ENCODE data around the gene RPA1. TPM values are rescaled to one million over a fixed set of nuclear protein-coding genes. Genes with fewer than 3 reads are reported as not detected.

Gene RPA1
- total and polyA plus RNA-seq, 4 donors = 9.2 to 29.5 (median 11.9) TPM

- 76% methylated on average over 8 of the region's 8 CpGs for WGBS
- Histone ChIP-seq H3K27ac (ENCODE audit: low read depth in 1 of 2, low read length in 2 of 2) (no peak overlapping the region), H3K4me1 (ENCODE audit: control insufficient read depth in 4 of 4, insufficient read depth in 4 of 4, low read length in 3 of 4) (peaks cover 5 to 9% (median 8%) of the 10 kb centered on the region in 4 donors), H3K4me3 (ENCODE audit: low read depth in 1 of 3, low read length in 3 of 3) (no peak overlapping the region), H3K36me3 (ENCODE audit: control insufficient read depth in 4 of 4, insufficient read depth in 3 of 4, low read depth in 1 of 4, low read length in 3 of 4) (no peaks in the 10 kb centered on the region), H3K27me3 (ENCODE audit: control insufficient read depth in 4 of 4, insufficient read depth in 4 of 4, low read length in 3 of 4) (no peaks in the 10 kb centered on the region), H3K9ac (ENCODE audit: low read depth in 1 of 2, low read length in 2 of 2) (no peak overlapping the region), H3K9me3 (ENCODE audit: control insufficient read depth in 4 of 4, low read length in 3 of 4) (no peaks in the 10 kb centered on the region)
- TF ChIP-seq YY1 (IDR thresholded peaks at IDR 0.05) (no peak), NR2F2 (IDR thresholded peaks at IDR 0.05) (peak; percentile 70)
- no peak for DNase-seq (ENCODE audit: low spot score)
Measured at GRCh38 chr17:1914661-1915083, 84.9 kb downstream of the RPA1 start.

- H3K27ac ChIP-seq (ENCODE audit: low read depth in 1 of 2, low read length in 2 of 2) = no peak overlapping the region
- no peaks in the 10 kb centered on the region for H3K9me3 ChIP-seq (ENCODE audit: control insufficient read depth in 4 of 4, low read length in 3 of 4)
- H3K4me3 ChIP-seq (ENCODE audit: low read depth in 1 of 3, low read length in 3 of 3) = no peak overlapping the region
- H3K36me3 ChIP-seq (ENCODE audit: control insufficient read depth in 4 of 4, insufficient read depth in 3 of 4, low read depth in 1 of 4, low read length in 3 of 4) = no peaks in the 10 kb centered on the region
- no peak for DNase-seq (ENCODE audit: low spot score)
- 81% methylated on average over 12 of the region's 12 CpGs for WGBS
- H3K4me1 ChIP-seq (ENCODE audit: control insufficient read depth in 4 of 4, insufficient read depth in 4 of 4, low read length in 3 of 4) = no peaks in the 10 kb centered on the region
- H3K9ac ChIP-seq (ENCODE audit: low read depth in 1 of 2, low read length in 2 of 2) = no peak overlapping the region
- no peaks in the 10 kb centered on the region for H3K27me3 ChIP-seq (ENCODE audit: control insufficient read depth in 4 of 4, insufficient read depth in 4 of 4, low read length in 3 of 4)
- TF ChIP-seq TAF1 (conservative IDR thresholded peaks at IDR 0.05) (no peak), RAD21 (IDR thresholded peaks at IDR 0.05) (no peak), HNF4A (conservative IDR thresholded peaks at IDR 0.05) (no peak)
Measured at GRCh38 chr17:1915889-1916288, 86.1 kb downstream of the RPA1 start.

GRCh38 chr17:1916316-1916715 is 86.5 kb downstream of the RPA1 start:
- H3K9me3 ChIP-seq (ENCODE audit: control insufficient read depth in 4 of 4, low read length in 3 of 4) = no peaks in the 10 kb centered on the region
- 82% methylated on average over 14 of the region's 14 CpGs for WGBS
- no peak overlapping the region for H3K9ac ChIP-seq (ENCODE audit: low read depth in 1 of 2, low read length in 2 of 2)
- no peak overlapping the region for H3K4me3 ChIP-seq (ENCODE audit: low read depth in 1 of 3, low read length in 3 of 3)
- no peaks in the 10 kb centered on the region for H3K4me1 ChIP-seq (ENCODE audit: control insufficient read depth in 4 of 4, insufficient read depth in 4 of 4, low read length in 3 of 4)
- TF ChIP-seq GABPA (IDR thresholded peaks at IDR 0.05 in 1 of 2, conservative IDR thresholded peaks at IDR 0.05 in 1 of 2) = no peak
- TF ChIP-seq ATF3 (IDR thresholded peaks at IDR 0.05) = no peak
- TF ChIP-seq TAF1 (conservative IDR thresholded peaks at IDR 0.05) = no peak
- no peak for TF ChIP-seq ZBTB33 (IDR thresholded peaks at IDR 0.05)
- no peaks in the 10 kb centered on the region for H3K27me3 ChIP-seq (ENCODE audit: control insufficient read depth in 4 of 4, insufficient read depth in 4 of 4, low read length in 3 of 4)
- no peak overlapping the region for H3K27ac ChIP-seq (ENCODE audit: low read depth in 1 of 2, low read length in 2 of 2)
- no peaks in the 10 kb centered on the region for H3K36me3 ChIP-seq (ENCODE audit: control insufficient read depth in 4 of 4, insufficient read depth in 3 of 4, low read depth in 1 of 4, low read length in 3 of 4)
- no peak for DNase-seq (ENCODE audit: low spot score)

GRCh38 chr17:1916963-1917715 is 87.3 kb downstream of the RPA1 start:
- 88% methylated on average over 29 of the region's 29 CpGs for WGBS
- no peaks in the 10 kb centered on the region for H3K36me3 ChIP-seq (ENCODE audit: control insufficient read depth in 4 of 4, insufficient read depth in 3 of 4, low read depth in 1 of 4, low read length in 3 of 4)
- no peaks in the 10 kb centered on the region for H3K9me3 ChIP-seq (ENCODE audit: control insufficient read depth in 4 of 4, low read length in 3 of 4)
- TF ChIP-seq NR2F2 (IDR thresholded peaks at IDR 0.05) = no peak
- no peak for TF ChIP-seq FOXA2 (IDR thresholded peaks at IDR 0.05)
- TF ChIP-seq MAX (IDR thresholded peaks at IDR 0.05) = no peak
- no peak for TF ChIP-seq YY1 (IDR thresholded peaks at IDR 0.05)
- no peak for TF ChIP-seq HNF4A (conservative IDR thresholded peaks at IDR 0.05)
- no peak for TF ChIP-seq ATF3 (IDR thresholded peaks at IDR 0.05)
- no peak for TF ChIP-seq ZBTB33 (IDR thresholded peaks at IDR 0.05)
- TF ChIP-seq GABPA (IDR thresholded peaks at IDR 0.05 in 1 of 2, conservative IDR thresholded peaks at IDR 0.05 in 1 of 2) = no peak
- TF ChIP-seq RXRA (IDR thresholded peaks at IDR 0.05) = no peak
- no peak for TF ChIP-seq CTCF (IDR thresholded peaks at IDR 0.05; ENCODE audit: low read depth, low read length, missing input control)
- TF ChIP-seq HNF4G (IDR thresholded peaks at IDR 0.05) = no peak
- no peak for DNase-seq (ENCODE audit: low spot score)
- H3K4me3 ChIP-seq (ENCODE audit: low read depth in 1 of 3, low read length in 3 of 3) = no peak overlapping the region
- H3K4me1 ChIP-seq (ENCODE audit: control insufficient read depth in 4 of 4, insufficient read depth in 4 of 4, low read length in 3 of 4) = no peaks in the 10 kb centered on the region
- no peak overlapping the region for H3K9ac ChIP-seq (ENCODE audit: low read depth in 1 of 2, low read length in 2 of 2)
- H3K27me3 ChIP-seq (ENCODE audit: control insufficient read depth in 4 of 4, insufficient read depth in 4 of 4, low read length in 3 of 4) = no peaks in the 10 kb centered on the region
- no peak overlapping the region for H3K27ac ChIP-seq (ENCODE audit: low read depth in 1 of 2, low read length in 2 of 2)
